ENCODE results near the gene TUBA4A.
"Not testable (repeated sequence)": the region's sequence is repeated elsewhere in the genome, so short reads cannot be mapped to it uniquely, and the experiment has no call there.

The TUBA4A gene

GRCh38 chr2:219209236-219210195, 44.2 kb downstream of the TUBA4A start:
- DNase-seq: no peak

GRCh38 chr2:219207884-219208740, 45.6 kb downstream of the TUBA4A start:
- no peak for DNase-seq

- no peak for DNase-seq
These were observed 46.4 kb downstream of the TUBA4A start for GRCh38 chr2:219207134-219207883.

GRCh38 chr2:219206328-219207133, 47.2 kb downstream of the TUBA4A start, which contains the start of gene ZFAND2B:
Gene ZFAND2B (plus strand): TSS chr2:219206782. CDS start chr2:219206988, 206 bp downstream.
- DNase-seq: peak; percentile 92

- no peak for DNase-seq
These were observed 47.8 kb downstream of the TUBA4A start for GRCh38 chr2:219205981-219206327.

GRCh38 chr2:219205165-219205538, 48.6 kb downstream of the TUBA4A start:
- no peak for DNase-seq

- no peak for DNase-seq
These were observed 49.1 kb downstream of the TUBA4A start for GRCh38 chr2:219204425-219205164.

GRCh38 chr2:219201331-219201730, 52.4 kb downstream of the TUBA4A start:
- DNase-seq: not testable (repeated sequence)

GRCh38 chr2:219200502-219201326, 53.0 kb downstream of the TUBA4A start:
- not testable (repeated sequence) for DNase-seq
